ENCODE results near the gene TCIRG1. TPM values are rescaled to one million over a fixed set of nuclear protein-coding genes. Genes with fewer than 3 reads are reported as not detected.

The TCIRG1 gene
- polyA plus RNA-seq, 1 experiment: 111 TPM

DNA sequence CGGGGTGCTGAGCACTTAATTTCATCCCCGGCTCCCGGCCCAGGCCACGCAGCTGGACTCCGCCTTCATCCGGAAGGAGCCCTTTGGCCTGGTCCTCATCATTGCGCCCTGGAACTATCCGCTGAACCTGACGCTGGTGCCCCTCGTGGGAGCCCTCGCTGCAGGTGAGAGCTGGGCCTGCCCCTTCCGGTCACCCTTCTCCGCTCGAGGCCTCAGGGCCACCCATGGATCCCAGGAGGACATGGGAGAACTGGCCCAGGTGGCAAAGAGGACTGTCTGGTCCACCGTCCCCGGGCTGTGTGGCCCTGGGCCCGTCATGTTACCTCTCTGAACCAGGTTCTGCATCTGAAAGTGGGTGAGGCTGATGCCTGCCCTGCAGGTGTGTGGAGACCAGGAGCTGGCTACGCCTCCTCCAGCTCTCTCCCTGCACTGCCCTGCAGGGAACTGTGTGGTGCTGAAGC is 20.1 kb upstream of the TCIRG1 start:
- ChIA-PET CTCF (interaction anchor here (0.6 to 1.8 kb wide), 3 partner anchors 9 to 87 kb away, joined by 3 to 5 read pairs (median 5); partner anchors contain the start of genes ALDH3B1 and NDUFS8), POLR2A (no interaction called here)
- Histone ChIP-seq H3K4me3 (ENCODE audit: low read depth, low read length) (no peak overlapping the region), H3K36me3 (ENCODE audit: control insufficient read depth, insufficient read depth, low read length) (peaks cover 5% of the 10 kb centered on the region), H3K27me3 (ENCODE audit: control insufficient read depth, insufficient read depth, low read length) (no peaks in the 10 kb centered on the region)
- DNase-seq (ENCODE audit: low read depth): no peak
- TF ChIP-seq, protein P1, sequence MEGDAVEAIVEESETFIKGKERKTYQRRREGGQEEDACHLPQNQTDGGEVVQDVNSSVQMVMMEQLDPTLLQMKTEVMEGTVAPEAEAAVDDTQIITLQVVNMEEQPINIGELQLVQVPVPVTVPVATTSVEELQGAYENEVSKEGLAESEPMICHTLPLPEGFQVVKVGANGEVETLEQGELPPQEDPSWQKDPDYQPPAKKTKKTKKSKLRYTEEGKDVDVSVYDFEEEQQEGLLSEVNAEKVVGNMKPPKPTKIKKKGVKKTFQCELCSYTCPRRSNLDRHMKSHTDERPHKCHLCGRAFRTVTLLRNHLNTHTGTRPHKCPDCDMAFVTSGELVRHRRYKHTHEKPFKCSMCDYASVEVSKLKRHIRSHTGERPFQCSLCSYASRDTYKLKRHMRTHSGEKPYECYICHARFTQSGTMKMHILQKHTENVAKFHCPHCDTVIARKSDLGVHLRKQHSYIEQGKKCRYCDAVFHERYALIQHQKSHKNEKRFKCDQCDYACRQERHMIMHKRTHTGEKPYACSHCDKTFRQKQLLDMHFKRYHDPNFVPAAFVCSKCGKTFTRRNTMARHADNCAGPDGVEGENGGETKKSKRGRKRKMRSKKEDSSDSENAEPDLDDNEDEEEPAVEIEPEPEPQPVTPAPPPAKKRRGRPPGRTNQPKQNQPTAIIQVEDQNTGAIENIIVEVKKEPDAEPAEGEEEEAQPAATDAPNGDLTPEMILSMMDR (IDR thresholded peaks at IDR 0.05; ENCODE audit: insufficient read depth, low read depth, low read length): no peak

DNA sequence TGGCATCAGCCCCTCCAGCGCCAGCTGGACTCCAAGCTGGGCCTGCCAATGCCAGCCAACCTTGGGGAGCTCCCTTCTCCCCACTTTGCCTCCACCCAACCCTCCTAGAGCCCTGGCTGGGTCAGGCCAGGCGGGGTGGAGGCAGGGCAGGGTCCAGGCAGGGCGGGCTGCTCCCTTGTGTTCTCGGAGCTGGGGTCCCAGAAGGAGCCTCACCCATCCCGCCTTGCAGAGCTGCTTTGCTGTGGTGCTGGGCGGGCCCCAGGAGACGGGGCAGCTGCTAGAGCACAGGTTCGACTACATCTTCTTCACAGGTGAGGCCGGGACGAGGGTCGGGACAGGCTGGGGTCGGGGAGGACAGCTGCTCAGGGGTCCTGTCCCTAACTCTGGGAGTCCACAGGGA is 19.3 kb upstream of the TCIRG1 start:
- Histone ChIP-seq H3K36me3 (ENCODE audit: control insufficient read depth, insufficient read depth, low read length) (peaks cover 5% of the 10 kb centered on the region), H3K27me3 (ENCODE audit: control insufficient read depth, insufficient read depth, low read length) (no peaks in the 10 kb centered on the region), H3K4me3 (ENCODE audit: low read depth, low read length) (no peak overlapping the region)
- TF ChIP-seq, protein P1 (IDR thresholded peaks at IDR 0.05; ENCODE audit: insufficient read depth, low read depth, low read length): no peak
- POLR2A ChIA-PET: no interaction called here
- no peak for DNase-seq (ENCODE audit: low read depth)
- CTCF ChIA-PET: interaction anchor here (1.7 to 1.8 kb wide), 2 partner anchors 10 kb away, joined by 5 read pairs; partner anchors contain the start of genes ALDH3B1 and NDUFS8

DNA sequence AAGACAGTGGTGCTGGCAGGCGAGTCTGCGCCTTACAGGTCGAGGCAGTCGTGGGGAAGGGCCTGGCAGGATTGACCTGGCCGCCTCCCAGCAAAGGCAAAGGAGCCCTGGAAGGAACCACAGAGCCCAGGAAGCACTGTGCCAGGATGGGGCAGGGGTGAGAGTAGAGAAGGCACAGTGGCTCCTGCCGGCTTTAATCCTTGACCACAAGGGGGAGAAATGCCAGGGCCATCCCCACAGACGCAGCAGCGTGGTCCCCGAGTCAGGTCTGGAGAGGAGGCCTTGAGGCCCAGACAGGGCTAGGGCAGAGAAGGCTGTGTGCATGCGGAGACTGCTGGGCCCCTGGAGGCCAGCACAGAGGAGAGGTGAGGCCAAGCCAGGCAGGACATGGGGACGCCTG is 18.2 kb upstream of the TCIRG1 start:
- TF ChIP-seq, protein P1 (IDR thresholded peaks at IDR 0.05; ENCODE audit: insufficient read depth, low read depth, low read length): peak; percentile 62
- no peaks in the 10 kb centered on the region for H3K27me3 ChIP-seq (ENCODE audit: control insufficient read depth, insufficient read depth, low read length)
- no peak overlapping the region for H3K4me3 ChIP-seq (ENCODE audit: low read depth, low read length)
- DNase-seq (ENCODE audit: low read depth): no peak
- POLR2A ChIA-PET: no interaction called here
- peaks cover 13% of the 10 kb centered on the region for H3K36me3 ChIP-seq (ENCODE audit: control insufficient read depth, insufficient read depth, low read length)
- CTCF ChIA-PET: interaction anchor here (0.7 kb wide), 1 partner anchor 186 kb away, joined by 3 read pairs; no protein-coding TSS in a partner anchor

DNA sequence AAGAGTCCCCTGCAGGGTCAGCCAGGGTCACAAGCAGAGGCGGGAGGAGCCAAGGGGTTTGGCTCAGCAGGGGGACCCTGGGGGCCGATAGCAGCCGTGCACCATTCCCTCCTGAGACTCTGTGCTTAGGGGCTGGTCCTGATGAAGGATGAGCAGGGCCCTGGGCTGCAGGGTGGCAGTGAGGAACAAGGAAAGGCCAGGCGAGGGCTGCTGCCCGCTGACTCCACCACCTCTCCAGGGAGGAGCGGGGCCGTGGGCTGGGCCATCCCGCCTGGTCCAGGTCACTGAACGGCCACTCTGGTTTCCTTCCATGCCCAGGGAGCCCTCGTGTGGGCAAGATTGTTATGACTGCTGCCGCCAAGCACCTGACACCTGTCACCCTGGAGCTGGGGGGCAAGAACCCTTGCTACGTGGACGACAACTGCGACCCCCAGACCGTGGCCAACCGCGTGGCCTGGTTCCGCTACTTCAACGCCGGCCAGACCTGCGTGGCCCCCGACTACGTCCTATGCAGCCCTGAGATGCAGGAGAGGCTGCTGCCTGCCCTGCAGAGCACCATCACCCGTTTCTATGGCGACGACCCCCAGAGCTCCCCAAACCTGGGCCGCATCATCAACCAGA is 17.5 kb upstream of the TCIRG1 start:
- Histone ChIP-seq H3K36me3 (ENCODE audit: control insufficient read depth, insufficient read depth, low read length) (peaks cover 16% of the 10 kb centered on the region), H3K4me3 (ENCODE audit: low read depth, low read length) (no peak overlapping the region), H3K27me3 (ENCODE audit: control insufficient read depth, insufficient read depth, low read length) (no peaks in the 10 kb centered on the region)
- ChIA-PET CTCF (interaction anchor here (0.8 to 1.9 kb wide), 3 partner anchors 8 to 12 kb away, joined by 3 to 9 read pairs (median 3); partner anchors contain the start of gene NDUFS8), POLR2A (no interaction called here)
- no peak for DNase-seq (ENCODE audit: low read depth)
- TF ChIP-seq, protein P1 (IDR thresholded peaks at IDR 0.05; ENCODE audit: insufficient read depth, low read depth, low read length): peak; percentile 22; the same call in 1 of the 2 replicates

DNA sequence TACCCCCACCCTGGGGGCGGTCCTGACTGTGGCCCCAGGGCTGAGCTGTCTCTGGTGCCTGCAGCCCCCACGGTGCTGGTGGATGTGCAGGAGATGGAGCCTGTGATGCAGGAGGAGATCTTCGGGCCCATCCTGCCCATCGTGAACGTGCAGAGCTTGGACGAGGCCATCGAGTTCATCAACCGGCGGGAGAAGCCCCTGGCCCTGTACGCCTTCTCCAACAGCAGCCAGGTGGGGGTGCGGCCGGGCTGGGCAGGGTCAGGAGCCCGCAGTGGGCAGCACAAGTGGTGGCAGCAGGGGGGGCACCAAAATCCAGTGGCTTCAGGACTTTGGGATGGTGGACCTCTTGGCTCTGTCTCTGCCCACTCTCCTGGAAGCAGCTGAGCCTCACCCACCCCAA is 16.3 kb upstream of the TCIRG1 start:
- no peaks in the 10 kb centered on the region for H3K27me3 ChIP-seq (ENCODE audit: control insufficient read depth, insufficient read depth, low read length)
- peaks cover 18% of the 10 kb centered on the region for H3K36me3 ChIP-seq (ENCODE audit: control insufficient read depth, insufficient read depth, low read length)
- no peak for DNase-seq (ENCODE audit: low read depth)
- no peak overlapping the region for H3K4me3 ChIP-seq (ENCODE audit: low read depth, low read length)
- CTCF ChIA-PET: interaction anchor here (1.1 to 1.9 kb wide), 3 partner anchors 8 to 28 kb away, joined by 3 to 9 read pairs (median 3); partner anchors contain the start of gene NDUFS8
- TF ChIP-seq, protein P1 (IDR thresholded peaks at IDR 0.05; ENCODE audit: insufficient read depth, low read depth, low read length): no peak
- POLR2A ChIA-PET: interaction anchor here (0.6 kb wide), 1 partner anchor 660 kb away, joined by 3 read pairs; no protein-coding TSS in a partner anchor

Data from BJ (cell line).